SK-N-SH treated with all-trans-retinoic acid at 6 μM for 48 hours (cell line): Measurements from ENCODE around the gene GAS2.

ENCODE experiments used
- ATAC-seq: fragments of 200-7000 bp; cut with Tn5 transposase; 3 replicates; pipeline ENCODE4 v1.9.1; 2020; ENCODE audit warnings: mild to moderate bottlenecking, moderate library complexity
- ARNTL ChIP-seq: fragments of 450-650 bp; formaldehyde crosslinking; IDR thresholded peaks from 2 replicates; pipeline ENCODE4 v1.5.0; 2020; ENCODE audit warnings: low read depth, mild to moderate bottlenecking, moderate library complexity, borderline replicate concordance
- BACH2 ChIP-seq: fragments of 250-450 bp; sonication (Bioruptor Pico); IDR thresholded peaks from 2 replicates; pipeline ENCODE4 v1.9.0; 2021; ENCODE audit warnings: mild to moderate bottlenecking, borderline replicate concordance
- CSDC2 ChIP-seq: fragments of 250-450 bp; sonication (Bioruptor Pico); IDR thresholded peaks from 2 replicates; pipeline ENCODE4 v1.5.0; 2020; ENCODE audit warnings: mild to moderate bottlenecking, moderate library complexity
- ESRRG ChIP-seq: fragments of 250-450 bp; sonication (Bioruptor Pico); IDR thresholded peaks from 2 replicates; pipeline ENCODE4 v1.6.1; 2021; ENCODE audit warnings: mild to moderate bottlenecking
- GLIS3 ChIP-seq: fragments of 250-450 bp; sonication (Bioruptor Pico); IDR thresholded peaks from 2 replicates; pipeline ENCODE4 v1.5.0; 2020; ENCODE audit warnings: mild to moderate bottlenecking, moderate library complexity
- ISL1 ChIP-seq: fragments of 250-450 bp; sonication (Bioruptor Pico); IDR thresholded peaks from 2 replicates; pipeline ENCODE4 v2.1.2; 2022; ENCODE audit warnings: mild to moderate bottlenecking, moderate library complexity
- OSR1 ChIP-seq: fragments of 250-450 bp; sonication (Bioruptor Pico); IDR thresholded peaks from 2 replicates; pipeline ENCODE4 v1.8.0; 2022; ENCODE audit warnings: moderate library complexity, mild to moderate bottlenecking, inconsistent platforms
- PPARA ChIP-seq: fragments of 250-450 bp; sonication (Bioruptor Pico); IDR thresholded peaks from 2 replicates; pipeline ENCODE4 v1.5.0; 2020; ENCODE audit warnings: mild to moderate bottlenecking, borderline replicate concordance
- RARB ChIP-seq: fragments of 250-450 bp; sonication (Bioruptor Pico); IDR thresholded peaks from 2 replicates; pipeline ENCODE4 v1.8.0; 2021; ENCODE audit warnings: mild to moderate bottlenecking, moderate library complexity
- SNAI2 ChIP-seq: fragments of 250-450 bp; sonication (Bioruptor Pico); IDR thresholded peaks from 2 replicates; pipeline ENCODE4 v1.5.0; 2020; ENCODE audit warnings: mild to moderate bottlenecking, moderate library complexity
- TCF4 ChIP-seq: fragments of 250-450 bp; sonication (Bioruptor Pico); IDR thresholded peaks from 2 replicates; pipeline ENCODE4 v1.8.0; 2021; ENCODE audit warnings: mild to moderate bottlenecking, moderate library complexity, borderline replicate concordance
- TOX ChIP-seq: fragments of 250-450 bp; sonication (Bioruptor Pico); IDR thresholded peaks from 2 replicates; pipeline ENCODE4 v1.8.0; 2021; ENCODE audit warnings: mild to moderate bottlenecking, moderate library complexity, borderline replicate concordance
- ZC3H10 ChIP-seq: fragments of 250-450 bp; sonication (Bioruptor Pico); IDR thresholded peaks from 2 replicates; pipeline ENCODE4 v1.5.1; 2021; ENCODE audit warnings: mild to moderate bottlenecking, moderate library complexity
- ZFP3 ChIP-seq: fragments of 250-450 bp; sonication (Bioruptor Pico); IDR thresholded peaks from 2 replicates; pipeline ENCODE4 v1.5.0; 2020; ENCODE audit warnings: mild to moderate bottlenecking, moderate library complexity
- ZNF565 ChIP-seq: fragments of 450-650 bp; formaldehyde crosslinking; conservative IDR thresholded peaks from 2 replicates; pipeline ENCODE4 v1.5.0; 2020; ENCODE audit warnings: low read depth, mild to moderate bottlenecking, moderate library complexity
- ZNF70 ChIP-seq: fragments of 450-650 bp; formaldehyde crosslinking; IDR thresholded peaks from 2 replicates; pipeline ENCODE4 v1.5.0; 2020; ENCODE audit warnings: mild to moderate bottlenecking, moderate library complexity
- ZNF8 ChIP-seq: fragments of 450-650 bp; formaldehyde crosslinking; IDR thresholded peaks from 2 replicates; pipeline ENCODE4 v1.5.0; 2020; ENCODE audit warnings: mild to moderate bottlenecking, moderate library complexity
- TF ChIP-seq, protein P1 (sequence below): fragments of 250-450 bp; sonication (Bioruptor Pico); IDR thresholded peaks from 2 replicates; pipeline ENCODE4 v1.8.0; 2020; ENCODE audit warnings: mild to moderate bottlenecking, moderate library complexity, borderline replicate concordance
- TF ChIP-seq, protein P2 (sequence below): fragments of 250-450 bp; sonication (Bioruptor Pico); IDR thresholded peaks from 2 replicates; pipeline ENCODE4 v1.8.0; 2021; ENCODE audit warnings: low read depth, mild to moderate bottlenecking, moderate library complexity, borderline replicate concordance
- TF ChIP-seq, protein P3 (sequence below): fragments of 250-450 bp; sonication (Bioruptor Pico); IDR thresholded peaks from 2 replicates; pipeline ENCODE4 v1.5.0; 2020; ENCODE audit warnings: mild to moderate bottlenecking, moderate library complexity
- TF ChIP-seq, protein P4 (sequence below): fragments of 250-450 bp; sonication (Bioruptor Pico); IDR thresholded peaks from 2 replicates; pipeline ENCODE4 v1.5.1; 2020; ENCODE audit warnings: low read depth, mild to moderate bottlenecking, moderate library complexity
- TF ChIP-seq, protein P5 (sequence below): fragments of 250-450 bp; sonication (Bioruptor Pico); IDR thresholded peaks from 2 replicates; pipeline ENCODE4 v1.5.1; 2021; ENCODE audit warnings: mild to moderate bottlenecking, moderate library complexity

GAS2 gene

DNA sequence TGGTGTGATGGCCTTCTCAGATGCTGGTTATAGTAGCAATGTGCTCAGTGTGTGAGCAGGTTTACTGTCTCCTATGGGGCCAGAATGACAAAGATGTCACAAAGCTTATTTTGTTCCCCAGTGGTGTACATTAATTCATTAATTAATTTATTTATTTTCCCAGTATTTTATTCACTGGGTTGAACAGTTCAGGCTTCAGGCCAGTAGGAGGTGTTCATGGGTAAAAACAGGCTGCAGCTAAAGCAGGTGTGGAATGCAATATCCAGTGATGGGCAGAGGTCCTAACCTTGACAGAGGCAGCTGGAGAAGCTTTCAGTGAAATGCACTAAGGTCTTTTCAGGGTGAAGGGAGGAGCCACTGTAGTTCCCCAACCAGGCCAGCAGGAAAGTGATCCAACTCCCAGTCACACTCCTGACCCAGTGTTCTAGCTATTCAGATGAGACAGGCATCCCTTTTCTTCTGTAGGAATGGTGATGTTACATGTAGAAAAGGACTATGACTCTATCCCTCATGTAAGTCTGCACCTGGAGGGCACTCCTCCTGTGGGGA lies 33.0 kb upstream of the GAS2 start:
- no peak for ATAC-seq

DNA sequence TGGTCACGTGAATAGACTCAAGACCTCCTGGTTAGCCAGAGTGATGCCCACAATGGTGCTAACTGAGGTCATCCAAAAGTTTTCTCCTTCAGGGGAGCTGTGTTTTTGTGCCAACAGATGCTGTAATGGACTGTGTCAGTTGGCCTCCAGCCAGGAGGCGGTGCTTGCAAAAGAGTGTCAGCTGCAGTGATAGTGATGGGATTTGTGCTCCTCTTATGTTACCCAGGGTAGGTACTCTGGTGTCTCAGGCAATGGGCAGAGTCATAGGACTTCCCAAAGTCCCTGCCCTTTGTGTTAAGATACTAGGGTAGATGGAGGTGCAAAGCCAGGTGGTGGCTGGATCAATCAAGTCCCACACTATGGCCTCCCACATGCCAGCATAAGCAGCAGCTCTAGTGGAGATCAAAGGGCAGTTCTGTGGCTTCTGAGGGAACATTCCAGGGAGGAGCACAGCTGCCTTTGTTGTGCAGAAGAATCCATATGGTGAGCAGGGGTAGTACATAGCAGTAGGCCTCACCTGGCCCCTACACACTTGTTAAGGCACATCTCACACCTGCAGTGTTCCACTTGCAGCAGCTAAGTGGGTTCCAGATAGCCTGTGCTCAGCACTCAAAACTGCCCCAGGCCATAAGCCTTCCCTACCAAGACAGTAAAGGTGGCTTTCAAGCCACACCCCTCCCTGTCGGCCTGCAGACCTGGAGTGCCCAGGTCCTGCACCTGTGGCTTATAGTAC lies 31.3 kb upstream of the GAS2 start:
- peak; percentile 49 for ATAC-seq
- no peak for TF ChIP-seq ZNF8 (CRISPR knock-in tag)

More for the DNA sequence above, 33.0 kb upstream of the GAS2 start:
- TF ChIP-seq, protein P1, sequence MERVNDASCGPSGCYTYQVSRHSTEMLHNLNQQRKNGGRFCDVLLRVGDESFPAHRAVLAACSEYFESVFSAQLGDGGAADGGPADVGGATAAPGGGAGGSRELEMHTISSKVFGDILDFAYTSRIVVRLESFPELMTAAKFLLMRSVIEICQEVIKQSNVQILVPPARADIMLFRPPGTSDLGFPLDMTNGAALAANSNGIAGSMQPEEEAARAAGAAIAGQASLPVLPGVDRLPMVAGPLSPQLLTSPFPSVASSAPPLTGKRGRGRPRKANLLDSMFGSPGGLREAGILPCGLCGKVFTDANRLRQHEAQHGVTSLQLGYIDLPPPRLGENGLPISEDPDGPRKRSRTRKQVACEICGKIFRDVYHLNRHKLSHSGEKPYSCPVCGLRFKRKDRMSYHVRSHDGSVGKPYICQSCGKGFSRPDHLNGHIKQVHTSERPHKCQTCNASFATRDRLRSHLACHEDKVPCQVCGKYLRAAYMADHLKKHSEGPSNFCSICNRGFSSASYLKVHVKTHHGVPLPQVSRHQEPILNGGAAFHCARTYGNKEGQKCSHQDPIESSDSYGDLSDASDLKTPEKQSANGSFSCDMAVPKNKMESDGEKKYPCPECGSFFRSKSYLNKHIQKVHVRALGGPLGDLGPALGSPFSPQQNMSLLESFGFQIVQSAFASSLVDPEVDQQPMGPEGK = no peak
- no peak for TF ChIP-seq ARNTL
- TF ChIP-seq, protein P2, sequence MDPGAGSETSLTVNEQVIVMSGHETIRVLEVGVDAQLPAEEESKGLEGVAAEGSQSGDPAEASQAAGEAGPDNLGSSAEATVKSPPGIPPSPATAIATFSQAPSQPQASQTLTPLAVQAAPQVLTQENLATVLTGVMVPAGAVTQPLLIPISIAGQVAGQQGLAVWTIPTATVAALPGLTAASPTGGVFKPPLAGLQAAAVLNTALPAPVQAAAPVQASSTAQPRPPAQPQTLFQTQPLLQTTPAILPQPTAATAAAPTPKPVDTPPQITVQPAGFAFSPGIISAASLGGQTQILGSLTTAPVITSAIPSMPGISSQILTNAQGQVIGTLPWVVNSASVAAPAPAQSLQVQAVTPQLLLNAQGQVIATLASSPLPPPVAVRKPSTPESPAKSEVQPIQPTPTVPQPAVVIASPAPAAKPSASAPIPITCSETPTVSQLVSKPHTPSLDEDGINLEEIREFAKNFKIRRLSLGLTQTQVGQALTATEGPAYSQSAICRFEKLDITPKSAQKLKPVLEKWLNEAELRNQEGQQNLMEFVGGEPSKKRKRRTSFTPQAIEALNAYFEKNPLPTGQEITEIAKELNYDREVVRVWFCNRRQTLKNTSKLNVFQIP = no peak
- no peak for TF ChIP-seq OSR1 (CRISPR knock-in tag)
- no peak for TF ChIP-seq ZFP3 (CRISPR knock-in tag)
- no peak for TF ChIP-seq ISL1 (CRISPR knock-in tag)
- no peak for TF ChIP-seq GLIS3 (CRISPR knock-in tag)
- no peak for TF ChIP-seq ESRRG
- TF ChIP-seq ZC3H10 (CRISPR knock-in tag) = no peak
- TF ChIP-seq ZNF565 = no peak
- TF ChIP-seq CSDC2 = no peak
- no peak for TF ChIP-seq TCF4 (CRISPR knock-in tag)
- TF ChIP-seq SNAI2 (CRISPR knock-in tag) = no peak
- TF ChIP-seq TOX (CRISPR knock-in tag) = no peak
- no peak for TF ChIP-seq BACH2 (CRISPR knock-in tag)
- TF ChIP-seq ZNF8 (CRISPR knock-in tag) = no peak
- TF ChIP-seq, protein P3, sequence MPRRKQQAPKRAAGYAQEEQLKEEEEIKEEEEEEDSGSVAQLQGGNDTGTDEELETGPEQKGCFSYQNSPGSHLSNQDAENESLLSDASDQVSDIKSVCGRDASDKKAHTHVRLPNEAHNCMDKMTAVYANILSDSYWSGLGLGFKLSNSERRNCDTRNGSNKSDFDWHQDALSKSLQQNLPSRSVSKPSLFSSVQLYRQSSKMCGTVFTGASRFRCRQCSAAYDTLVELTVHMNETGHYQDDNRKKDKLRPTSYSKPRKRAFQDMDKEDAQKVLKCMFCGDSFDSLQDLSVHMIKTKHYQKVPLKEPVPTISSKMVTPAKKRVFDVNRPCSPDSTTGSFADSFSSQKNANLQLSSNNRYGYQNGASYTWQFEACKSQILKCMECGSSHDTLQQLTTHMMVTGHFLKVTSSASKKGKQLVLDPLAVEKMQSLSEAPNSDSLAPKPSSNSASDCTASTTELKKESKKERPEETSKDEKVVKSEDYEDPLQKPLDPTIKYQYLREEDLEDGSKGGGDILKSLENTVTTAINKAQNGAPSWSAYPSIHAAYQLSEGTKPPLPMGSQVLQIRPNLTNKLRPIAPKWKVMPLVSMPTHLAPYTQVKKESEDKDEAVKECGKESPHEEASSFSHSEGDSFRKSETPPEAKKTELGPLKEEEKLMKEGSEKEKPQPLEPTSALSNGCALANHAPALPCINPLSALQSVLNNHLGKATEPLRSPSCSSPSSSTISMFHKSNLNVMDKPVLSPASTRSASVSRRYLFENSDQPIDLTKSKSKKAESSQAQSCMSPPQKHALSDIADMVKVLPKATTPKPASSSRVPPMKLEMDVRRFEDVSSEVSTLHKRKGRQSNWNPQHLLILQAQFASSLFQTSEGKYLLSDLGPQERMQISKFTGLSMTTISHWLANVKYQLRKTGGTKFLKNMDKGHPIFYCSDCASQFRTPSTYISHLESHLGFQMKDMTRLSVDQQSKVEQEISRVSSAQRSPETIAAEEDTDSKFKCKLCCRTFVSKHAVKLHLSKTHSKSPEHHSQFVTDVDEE (CRISPR knock-in tag) = no peak
- TF ChIP-seq ZNF70 = no peak
- no peak for TF ChIP-seq PPARA (CRISPR knock-in tag)

DNA sequence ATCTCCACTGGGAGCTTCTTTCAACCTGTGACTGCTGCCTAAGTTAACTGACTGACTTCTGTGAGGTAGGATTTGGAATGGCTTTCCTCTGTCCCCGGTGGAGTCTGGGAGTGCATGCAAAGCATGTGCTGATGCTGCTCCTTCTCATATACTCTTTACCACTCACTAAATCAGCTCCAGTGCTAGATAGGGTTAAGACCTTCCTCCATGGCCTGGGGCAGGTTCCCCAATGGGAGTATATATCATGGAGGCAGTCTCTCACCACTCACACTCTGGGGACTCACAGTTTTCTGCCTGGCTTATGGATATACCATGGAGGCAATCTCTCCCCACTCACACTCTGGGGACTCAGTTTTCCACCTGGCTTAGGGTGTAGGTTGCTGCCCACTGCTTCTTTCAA lies 30.7 kb upstream of the GAS2 start:
- TF ChIP-seq, protein P3 (CRISPR knock-in tag) = no peak
- no peak for TF ChIP-seq ARNTL
- no peak for ATAC-seq

DNA sequence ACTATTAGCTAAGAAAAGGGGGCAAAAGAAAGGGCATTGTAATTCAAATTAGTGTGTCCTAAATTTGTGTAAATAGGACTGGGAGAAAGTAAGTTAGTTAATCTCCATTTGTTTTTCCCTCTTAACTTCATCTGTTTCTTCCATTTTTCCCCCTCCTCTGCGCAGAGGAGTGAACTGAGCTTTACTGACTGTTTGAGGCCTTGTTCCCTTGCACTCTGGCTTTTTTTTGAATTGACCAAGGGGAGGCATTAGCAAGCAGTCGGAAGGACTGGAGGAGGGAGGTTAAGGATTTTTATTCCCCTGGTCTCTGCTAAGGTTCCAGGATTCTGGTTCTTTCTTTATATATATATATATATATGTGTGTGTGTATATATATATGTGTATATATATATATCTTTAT lies 25.5 kb upstream of the GAS2 start:
- no peak for ATAC-seq
- TF ChIP-seq PPARA (CRISPR knock-in tag) (no peak), ZNF565 (no peak), CSDC2 (no peak), GLIS3 (CRISPR knock-in tag) (no peak), RARB (CRISPR knock-in tag) (no peak), BACH2 (CRISPR knock-in tag) (no peak), ZNF8 (CRISPR knock-in tag) (no peak), SNAI2 (CRISPR knock-in tag) (no peak), TCF4 (CRISPR knock-in tag) (no peak), ARNTL (no peak), ISL1 (CRISPR knock-in tag) (no peak), ZNF70 (no peak), ZC3H10 (CRISPR knock-in tag) (no peak), ZFP3 (CRISPR knock-in tag) (no peak), TOX (CRISPR knock-in tag) (no peak), OSR1 (CRISPR knock-in tag) (no peak)
- TF ChIP-seq, protein P4, sequence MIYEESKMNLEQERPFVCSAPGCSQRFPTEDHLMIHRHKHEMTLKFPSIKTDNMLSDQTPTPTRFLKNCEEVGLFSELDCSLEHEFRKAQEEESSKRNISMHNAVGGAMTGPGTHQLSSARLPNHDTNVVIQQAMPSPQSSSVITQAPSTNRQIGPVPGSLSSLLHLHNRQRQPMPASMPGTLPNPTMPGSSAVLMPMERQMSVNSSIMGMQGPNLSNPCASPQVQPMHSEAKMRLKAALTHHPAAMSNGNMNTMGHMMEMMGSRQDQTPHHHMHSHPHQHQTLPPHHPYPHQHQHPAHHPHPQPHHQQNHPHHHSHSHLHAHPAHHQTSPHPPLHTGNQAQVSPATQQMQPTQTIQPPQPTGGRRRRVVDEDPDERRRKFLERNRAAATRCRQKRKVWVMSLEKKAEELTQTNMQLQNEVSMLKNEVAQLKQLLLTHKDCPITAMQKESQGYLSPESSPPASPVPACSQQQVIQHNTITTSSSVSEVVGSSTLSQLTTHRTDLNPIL (CRISPR knock-in tag) = no peak
- TF ChIP-seq, protein P5, sequence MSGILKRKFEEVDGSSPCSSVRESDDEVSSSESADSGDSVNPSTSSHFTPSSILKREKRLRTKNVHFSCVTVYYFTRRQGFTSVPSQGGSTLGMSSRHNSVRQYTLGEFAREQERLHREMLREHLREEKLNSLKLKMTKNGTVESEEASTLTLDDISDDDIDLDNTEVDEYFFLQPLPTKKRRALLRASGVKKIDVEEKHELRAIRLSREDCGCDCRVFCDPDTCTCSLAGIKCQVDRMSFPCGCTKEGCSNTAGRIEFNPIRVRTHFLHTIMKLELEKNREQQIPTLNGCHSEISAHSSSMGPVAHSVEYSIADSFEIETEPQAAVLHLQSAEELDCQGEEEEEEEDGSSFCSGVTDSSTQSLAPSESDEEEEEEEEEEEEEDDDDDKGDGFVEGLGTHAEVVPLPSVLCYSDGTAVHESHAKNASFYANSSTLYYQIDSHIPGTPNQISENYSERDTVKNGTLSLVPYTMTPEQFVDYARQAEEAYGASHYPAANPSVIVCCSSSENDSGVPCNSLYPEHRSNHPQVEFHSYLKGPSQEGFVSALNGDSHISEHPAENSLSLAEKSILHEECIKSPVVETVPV (CRISPR knock-in tag) = no peak
